GDM1 (cell line): ENCODE results near the gene GRIP1.

Experiments
- DNase-seq: peaks from one replicate; lab custom pipeline; 2025; lab: John Stamatoyannopoulos, UW

The GRIP1 gene, protein sequence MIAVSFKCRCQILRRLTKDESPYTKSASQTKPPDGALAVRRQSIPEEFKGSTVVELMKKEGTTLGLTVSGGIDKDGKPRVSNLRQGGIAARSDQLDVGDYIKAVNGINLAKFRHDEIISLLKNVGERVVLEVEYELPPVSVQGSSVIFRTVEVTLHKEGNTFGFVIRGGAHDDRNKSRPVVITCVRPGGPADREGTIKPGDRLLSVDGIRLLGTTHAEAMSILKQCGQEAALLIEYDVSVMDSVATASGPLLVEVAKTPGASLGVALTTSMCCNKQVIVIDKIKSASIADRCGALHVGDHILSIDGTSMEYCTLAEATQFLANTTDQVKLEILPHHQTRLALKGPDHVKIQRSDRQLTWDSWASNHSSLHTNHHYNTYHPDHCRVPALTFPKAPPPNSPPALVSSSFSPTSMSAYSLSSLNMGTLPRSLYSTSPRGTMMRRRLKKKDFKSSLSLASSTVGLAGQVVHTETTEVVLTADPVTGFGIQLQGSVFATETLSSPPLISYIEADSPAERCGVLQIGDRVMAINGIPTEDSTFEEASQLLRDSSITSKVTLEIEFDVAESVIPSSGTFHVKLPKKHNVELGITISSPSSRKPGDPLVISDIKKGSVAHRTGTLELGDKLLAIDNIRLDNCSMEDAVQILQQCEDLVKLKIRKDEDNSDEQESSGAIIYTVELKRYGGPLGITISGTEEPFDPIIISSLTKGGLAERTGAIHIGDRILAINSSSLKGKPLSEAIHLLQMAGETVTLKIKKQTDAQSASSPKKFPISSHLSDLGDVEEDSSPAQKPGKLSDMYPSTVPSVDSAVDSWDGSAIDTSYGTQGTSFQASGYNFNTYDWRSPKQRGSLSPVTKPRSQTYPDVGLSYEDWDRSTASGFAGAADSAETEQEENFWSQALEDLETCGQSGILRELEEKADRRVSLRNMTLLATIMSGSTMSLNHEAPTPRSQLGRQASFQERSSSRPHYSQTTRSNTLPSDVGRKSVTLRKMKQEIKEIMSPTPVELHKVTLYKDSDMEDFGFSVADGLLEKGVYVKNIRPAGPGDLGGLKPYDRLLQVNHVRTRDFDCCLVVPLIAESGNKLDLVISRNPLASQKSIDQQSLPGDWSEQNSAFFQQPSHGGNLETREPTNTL

DNA sequence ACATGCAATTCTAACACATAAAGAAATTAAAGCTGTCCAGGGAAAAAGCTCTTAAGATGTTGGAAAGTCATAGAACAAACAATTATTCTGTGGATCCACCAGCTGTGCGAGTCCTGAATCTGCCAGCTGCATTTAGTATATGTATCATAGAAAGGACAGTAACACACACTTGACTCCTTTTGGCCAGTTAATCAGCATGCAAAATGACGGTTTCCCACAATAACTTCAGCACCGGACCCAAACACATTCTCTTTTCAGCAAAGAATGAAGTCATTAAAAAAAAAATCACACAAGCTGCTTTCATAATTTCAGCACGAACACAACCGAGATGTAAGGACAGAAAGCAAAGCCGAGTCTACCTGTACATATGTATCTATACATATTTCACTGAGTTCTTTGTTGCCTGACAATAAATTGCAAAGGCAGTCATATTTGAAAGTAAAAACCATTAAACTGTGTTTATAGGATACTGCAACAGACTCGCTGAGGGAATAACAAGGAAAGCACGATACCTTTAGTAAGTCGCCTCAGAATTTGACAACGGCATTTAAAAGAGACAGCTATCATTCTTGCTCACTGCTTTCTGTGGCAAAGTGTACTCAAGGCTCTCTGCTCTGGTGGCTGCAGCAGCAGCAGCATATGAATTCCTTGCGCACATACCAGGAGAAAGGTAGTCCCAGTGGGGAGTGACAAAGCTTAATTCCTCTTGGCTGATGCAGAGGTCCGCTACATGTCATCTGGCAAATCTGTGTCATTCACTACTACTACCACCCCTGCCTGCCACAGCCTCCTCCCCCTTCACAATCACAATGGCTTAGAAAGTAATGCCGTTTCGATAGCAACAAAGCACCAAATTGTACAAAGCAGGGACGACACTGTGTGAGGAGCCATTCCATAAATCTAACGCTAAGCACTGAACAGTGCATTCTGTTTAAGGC is at the start of gene GRIP1:
Gene GRIP1, minus strand, starts transcription at position 739 of the 938 bp plus-strand sequence. Its CDS starts 172 bp downstream, at position 567.
- DNase-seq = no peak

DNA sequence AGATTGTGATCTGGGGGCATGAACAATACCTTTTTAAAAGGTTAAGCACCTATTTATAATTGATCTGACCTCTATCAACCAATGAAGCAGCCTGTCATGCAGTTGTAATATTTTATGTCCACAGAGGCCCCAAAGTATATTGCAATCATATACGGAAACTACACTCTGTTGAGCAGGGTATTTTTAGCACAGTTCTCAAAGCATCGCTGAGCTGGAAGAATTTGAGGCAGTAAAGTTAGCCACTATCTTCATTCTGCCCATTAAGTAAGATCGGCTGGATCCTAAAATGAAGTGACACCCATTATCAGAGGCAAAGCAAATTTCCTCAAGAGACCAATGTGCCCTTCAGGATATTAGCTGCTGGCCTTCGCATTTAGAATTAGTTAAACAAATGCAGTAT is 47.7 kb upstream of the GRIP1 start:
- no peak for DNase-seq

DNA sequence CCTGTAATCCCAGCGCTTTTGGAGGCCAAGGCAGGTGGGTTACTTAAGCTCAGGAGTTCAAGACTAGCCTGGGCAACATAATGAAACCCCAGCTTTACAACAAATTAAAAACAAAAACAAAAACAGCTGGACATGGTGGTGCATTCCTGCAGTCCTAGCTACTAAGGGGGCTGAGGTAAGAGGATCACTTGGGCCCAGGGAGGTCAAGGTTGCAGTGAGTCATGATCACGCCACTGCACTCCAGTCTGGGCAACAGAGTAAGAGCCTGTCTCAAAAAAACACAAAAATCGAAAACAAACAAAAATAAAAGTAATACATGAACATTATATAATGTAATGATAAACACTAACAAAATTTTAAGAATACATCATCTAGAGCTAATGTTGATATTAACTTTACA is 46.2 kb upstream of the GRIP1 start:
- DNase-seq = no peak

DNA sequence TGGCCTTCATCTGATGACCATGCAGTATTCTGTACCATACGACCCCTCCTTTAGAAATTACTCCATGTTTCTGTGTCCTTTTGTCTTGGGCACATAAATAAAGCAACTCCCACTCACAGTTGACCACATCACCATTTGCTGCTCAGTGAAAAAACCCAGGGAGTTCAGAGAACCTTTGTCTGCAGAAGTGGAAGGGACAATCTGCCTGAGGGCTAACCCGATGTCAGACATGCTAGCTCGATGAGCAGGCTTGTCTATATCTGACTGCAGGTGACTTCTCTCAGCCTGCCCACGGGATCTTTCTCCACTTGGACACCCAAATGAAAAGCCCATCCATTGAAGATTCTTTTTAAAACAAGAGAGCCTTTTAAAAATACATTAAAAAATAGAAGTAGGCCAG is 45.7 kb upstream of the GRIP1 start:
- DNase-seq = no peak

DNA sequence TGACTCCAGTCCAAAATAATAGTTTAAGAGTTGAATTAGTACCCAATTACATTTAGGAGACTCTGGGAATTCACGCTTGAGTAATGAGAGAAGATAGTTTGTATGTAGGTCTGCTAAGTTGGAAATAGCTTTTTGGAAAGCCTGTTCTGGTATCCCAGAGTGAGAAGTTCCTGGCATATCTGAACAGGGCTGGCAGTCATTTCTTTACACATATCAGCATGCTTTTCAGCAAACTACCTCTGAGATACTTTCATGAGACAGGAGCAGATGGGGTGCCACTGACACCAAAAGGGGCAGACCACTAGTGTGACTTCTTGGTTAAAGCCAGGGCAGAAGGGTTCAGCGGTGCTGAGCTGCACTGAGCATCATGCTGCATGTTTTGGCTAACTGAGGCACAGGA is 45.1 kb upstream of the GRIP1 start:
- DNase-seq = no peak

DNA sequence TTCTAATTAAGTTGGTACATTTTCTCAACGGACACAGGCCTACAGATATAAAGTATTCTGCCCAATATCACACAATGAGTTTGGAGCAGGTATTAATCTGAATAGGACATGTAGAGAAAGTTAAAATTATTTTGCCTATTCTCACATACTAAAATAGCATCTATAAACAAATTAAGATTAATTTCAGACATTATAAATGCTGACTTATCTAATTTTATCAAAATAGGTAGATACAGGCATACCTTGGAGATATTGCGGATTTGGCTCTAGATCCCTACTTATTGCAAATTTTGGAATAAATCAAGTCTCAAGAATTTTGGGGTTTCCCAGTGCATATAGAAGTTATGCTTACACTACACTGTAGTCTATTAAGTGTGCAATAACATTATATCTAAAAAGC is 41.0 kb upstream of the GRIP1 start:
- DNase-seq = no peak

DNA sequence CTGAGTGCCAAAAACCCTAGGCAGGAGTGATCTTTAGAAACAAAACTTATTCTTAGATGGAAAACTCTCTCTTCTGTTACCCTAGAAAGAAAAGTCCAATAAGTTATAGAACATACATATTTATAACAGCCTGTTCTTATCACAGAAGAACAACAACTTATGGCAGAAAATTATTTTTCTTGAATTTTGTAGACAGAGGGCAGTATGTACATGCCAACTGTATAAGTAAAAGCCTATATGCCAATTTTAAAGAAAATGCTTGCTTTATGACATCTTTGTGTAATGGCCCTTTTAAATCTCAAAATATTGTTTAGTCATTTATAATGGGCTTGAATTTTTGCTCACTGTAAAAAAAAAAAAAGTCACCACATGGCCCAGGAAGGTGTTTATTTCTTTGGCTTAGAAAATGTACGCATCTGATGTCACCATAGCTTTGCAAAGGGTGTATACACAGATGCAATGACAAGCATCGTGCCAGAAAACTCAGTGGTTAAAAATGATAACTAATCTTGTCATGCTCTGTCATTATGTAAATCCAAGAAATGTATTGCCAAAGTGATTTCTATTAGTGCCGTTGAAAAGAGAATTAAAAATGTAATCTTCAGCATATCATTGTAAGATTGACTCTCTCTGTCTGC is 38.3 kb upstream of the GRIP1 start:
- no peak for DNase-seq

DNA sequence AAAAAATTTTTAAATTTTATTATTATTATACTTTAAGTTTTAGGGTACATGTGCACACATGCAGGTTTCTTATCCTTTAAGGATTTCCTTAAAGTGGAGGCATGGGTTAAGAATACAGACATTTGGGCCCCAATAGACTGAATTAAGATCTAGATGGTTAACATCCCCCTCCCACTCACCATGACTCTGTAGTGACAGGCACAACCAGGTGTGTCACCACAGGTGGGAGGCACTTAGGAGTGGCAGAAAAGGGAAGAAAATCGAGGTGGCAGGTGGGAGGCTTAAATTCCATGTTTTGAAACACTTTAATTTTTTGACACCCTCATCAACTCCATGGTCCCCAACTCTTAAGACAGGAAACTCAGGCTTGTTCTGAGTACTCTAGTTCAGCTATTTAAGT is 37.6 kb upstream of the GRIP1 start:
- no peak for DNase-seq

DNA sequence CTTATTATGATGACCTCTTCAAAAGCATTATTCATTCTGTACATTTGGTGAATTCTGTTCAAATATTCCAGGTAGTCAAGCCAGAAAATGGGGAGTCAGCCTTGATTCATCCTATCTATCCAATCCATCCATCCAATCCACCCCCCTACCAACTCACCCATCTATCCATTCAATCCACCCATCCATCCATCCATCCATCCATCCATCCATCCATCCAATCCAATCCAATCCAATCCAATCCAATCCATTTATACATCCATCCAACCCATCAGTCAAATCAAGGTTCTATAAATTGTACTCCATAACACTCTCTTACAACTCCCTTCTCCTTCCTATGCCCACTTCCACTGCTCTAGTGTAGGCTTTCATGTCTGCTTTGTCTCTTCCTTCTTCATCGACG is 35.8 kb upstream of the GRIP1 start:
- no peak for DNase-seq

DNA sequence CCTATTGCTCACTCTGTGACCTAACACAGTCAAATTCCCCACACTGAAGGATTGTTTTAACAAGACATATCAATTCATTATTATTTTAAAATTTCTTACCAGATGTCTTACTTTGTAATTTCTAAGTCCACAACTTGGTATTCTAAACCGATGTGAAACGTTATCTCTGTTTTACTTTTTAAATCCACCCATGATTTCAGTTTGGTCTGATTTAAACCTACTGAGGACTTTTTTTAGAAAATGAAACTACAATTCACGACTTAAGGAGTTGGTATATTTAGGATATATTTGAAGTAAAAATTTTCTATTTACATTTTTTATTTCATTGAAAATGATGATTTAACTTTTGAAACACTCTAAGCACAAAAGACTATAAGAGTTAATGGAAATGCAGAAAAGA is 35.1 kb upstream of the GRIP1 start:
- DNase-seq = no peak

DNA sequence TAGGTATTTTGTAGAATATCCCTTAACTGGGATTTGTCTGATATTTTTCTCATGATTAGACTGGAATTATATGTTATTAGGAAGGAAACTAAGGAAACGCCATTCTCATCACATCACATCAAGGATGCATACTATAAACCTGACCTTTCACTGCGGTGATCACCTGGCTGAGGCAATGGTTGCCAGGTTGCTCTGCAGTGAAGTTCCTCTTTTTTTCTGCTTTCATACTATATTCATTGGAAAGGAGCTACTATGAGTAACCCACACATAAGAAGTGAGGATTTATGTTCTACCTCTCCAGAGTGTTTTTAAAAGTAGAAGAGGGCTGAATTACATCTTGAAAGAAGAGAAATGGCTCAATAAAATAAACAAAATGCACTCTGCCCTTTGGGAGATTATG is 31.0 kb upstream of the GRIP1 start:
- no peak for DNase-seq

DNA sequence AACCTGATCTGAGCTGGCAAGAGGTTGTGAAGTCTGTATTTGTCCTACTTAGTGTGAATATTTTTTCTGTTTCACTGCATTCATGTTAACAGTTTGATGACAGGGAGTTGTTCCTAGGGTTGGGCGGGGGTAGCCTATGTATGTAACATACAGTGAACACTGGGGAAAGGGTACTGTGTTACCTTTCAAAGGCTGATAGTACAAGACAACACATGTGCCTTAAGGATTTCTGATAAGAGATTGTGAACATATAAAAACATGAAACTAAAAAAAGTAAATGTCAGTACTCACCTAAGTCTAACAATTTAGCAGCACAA is 30.5 kb upstream of the GRIP1 start:
- no peak for DNase-seq

DNA sequence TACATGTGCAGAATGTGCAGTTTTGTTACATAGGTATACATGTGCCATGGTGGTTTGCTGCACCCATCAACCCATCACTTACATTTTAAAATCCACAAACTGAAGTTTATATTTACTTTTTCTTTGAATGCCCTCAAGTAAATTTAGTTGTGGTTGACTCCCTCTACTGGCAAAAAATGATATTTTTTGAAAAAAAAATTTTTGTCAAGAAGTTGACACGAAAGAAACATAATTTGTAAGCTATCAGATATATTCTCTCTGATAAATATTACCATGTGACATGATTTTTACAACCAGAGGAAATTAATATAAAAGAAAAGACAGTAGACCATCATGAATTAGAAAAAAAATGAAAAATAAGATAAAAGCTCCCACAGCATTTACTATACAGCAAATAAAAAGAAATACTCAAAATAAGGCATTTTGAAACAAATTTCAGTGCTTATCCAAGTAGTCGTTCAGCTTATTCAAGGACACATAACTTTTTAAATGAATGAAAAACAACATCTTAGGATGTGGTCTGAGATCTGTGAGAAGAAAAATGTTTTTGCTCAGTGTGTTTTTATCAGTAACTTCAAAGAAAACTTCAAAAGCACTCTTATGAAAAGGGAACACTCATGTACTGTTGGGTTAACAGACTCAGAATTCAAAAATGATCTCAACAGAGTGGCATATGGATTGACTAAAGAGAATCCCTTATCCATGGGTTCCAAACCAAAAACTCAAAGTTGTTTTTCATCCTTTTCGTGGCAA is 30.0 kb upstream of the GRIP1 start:
- DNase-seq = no peak

DNA sequence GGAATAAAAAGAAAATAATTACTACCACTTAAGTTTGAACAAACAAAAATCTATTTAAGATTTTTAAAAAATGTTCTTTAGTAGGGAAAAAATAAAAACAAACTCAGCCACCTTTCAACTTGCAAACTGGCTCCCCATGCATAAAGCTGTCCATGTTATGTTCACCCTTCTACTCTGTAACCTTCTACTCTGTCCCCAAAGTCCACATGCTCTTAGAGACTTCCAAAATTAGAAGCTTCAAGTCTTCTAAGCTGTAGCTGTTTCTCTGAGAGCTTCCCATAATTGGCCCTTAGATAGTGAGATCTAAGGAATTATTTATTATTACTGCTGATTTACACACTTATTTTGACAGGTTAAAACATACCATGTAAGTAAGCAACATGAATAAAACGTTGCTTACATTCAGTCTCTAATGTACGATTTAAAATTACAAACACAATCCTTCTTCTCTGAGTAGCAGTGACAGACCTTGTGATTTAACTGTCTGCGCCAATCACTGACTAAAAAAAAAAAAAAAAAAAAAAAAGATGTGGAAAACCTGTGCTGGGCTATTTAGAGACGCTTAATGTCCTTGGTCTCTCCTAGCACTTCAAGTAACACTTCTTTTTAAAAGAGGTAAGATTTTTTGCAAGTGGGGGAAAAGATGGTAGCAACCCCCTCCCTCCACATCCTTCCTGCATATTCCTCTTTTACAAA is 28.3 kb upstream of the GRIP1 start:
- no peak for DNase-seq

DNA sequence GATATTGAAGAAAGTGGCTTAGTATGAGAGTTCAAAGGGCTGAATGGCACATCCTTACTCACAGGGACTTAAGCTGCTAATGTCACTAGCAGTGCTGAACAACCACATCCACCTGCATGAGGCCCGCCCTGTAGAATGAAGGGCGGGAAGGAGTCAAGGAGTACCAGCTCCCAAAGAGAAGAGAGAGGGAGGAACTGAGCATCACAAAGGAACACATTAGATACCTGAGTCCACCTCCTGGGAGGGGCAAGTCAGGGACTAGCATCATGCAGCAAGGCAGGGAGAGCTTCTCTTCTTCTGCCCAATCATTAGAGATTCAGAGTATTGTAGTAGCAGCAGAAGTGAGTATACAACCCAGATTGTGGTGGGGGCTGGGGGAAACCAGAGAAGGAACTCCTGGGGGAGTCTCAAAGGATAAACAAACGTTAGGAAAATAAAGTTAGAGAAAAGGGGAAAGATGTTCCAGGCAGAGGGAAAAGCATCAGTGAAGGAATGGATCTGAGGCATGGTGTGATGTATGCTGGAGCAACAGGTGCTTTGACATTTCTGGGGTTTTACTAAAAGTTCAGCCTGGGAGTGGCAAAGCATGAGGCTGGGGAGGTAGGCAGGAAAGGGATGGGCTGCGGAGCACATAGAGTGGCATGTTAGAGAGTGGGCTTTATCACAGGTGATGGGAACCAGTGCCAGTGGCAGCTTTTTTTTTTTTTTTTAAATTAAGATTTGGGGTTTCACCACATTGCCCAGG is 21.0 kb upstream of the GRIP1 start:
- no peak for DNase-seq

DNA sequence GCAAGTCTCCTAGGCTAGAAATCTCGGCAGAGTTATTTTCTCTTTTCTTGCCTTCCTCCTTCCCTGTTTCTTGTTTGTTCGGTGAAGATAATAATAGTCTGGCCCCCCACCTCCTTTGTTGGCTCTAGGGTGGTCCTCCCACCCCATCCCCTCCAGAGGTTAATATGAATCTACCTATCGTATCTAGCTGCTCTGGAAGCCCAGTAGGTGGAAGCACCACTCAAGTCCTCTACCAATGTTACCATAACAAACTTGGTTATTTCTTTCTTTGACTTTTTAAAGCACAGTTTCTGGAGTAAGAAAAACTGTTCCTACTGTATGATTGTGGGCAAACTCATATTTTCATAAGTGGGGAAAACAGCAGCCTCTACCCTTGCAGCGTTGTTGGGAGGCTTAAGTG is 19.7 kb upstream of the GRIP1 start:
- DNase-seq = no peak

DNA sequence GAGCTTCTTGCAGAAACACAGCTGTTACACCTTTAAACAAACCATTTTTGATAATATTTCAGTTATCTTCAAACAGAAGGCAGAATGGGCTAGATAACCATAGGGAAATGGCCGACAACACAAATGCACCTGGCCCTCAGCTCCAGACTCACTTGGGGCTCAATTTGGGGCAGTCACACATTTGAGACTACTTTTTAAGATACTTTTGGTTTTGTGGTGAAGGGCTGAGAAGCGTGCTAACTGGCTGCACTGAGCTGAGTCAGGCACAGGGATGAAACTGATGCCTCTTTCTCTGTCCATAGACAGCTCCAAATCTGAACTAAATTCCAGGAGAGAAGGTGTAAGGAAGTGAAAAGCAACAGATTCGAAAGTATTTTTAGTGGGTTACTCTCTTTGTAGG is 18.5 kb upstream of the GRIP1 start:
- no peak for DNase-seq

DNA sequence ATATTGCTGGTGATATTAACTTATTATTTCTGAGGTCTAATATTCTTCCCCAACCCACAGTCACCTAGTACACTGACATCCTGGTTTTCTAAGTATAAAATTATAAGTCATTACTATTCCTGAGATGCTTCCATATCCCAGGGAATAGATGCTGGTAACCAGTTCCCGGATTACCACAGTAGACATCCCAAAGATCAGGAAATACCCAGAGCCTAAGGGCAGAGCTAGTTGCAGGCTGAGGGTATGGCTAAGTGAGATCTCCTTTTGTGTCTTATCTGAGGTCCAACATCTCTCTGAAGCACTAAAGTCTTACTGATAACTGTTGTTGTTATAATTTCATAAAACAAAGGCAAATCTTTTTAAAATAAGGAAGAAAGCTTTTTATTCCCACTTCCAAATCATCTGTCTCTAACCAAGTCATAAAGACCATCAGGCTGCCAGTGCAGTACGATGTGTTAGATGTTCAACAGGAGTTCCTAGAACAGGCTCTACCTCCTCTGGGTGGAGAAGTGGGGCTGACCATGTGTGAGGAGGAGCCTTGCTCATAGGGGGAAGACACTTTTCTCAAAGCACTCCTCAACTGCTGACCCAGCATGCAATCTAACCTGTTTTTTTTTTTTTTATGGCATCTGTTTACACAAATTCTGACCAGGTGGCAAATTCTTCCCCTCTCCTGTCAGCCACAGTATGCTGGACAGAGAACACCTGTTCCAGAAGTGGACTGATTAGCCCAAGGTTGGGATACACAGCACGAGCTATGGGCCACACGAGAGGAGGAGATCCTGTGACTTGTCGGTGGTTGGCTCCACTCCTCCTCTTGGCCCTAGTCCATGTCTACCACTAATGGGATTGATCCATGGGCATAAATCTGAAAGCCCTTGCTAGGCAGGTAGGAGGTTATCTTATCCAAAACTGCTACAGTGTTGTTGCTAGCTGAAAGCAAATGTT is 16.1 kb upstream of the GRIP1 start:
- DNase-seq = no peak
